Measurements from ENCODE around the gene GRM7.

DNA sequence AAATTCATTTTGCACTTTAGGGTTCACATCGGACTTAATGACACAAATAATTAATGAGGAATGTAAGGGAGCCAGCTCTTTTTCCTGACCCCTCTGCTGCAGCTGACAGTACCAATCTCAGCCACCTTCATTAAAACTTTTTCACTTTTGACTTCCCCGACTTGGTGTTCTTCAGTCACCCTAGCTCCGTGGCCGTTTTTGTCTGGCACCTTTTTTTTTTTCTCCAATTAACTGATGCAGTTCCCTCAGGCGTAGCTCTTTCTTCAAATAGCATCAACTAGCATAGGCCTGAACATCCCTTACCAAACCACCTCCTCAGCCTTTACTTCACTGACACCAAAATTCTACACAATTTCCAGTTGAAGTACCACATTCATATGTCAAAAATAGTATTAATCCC lies 350.8 kb downstream of the GRM7 start:
- TF ChIP-seq, protein P1, sequence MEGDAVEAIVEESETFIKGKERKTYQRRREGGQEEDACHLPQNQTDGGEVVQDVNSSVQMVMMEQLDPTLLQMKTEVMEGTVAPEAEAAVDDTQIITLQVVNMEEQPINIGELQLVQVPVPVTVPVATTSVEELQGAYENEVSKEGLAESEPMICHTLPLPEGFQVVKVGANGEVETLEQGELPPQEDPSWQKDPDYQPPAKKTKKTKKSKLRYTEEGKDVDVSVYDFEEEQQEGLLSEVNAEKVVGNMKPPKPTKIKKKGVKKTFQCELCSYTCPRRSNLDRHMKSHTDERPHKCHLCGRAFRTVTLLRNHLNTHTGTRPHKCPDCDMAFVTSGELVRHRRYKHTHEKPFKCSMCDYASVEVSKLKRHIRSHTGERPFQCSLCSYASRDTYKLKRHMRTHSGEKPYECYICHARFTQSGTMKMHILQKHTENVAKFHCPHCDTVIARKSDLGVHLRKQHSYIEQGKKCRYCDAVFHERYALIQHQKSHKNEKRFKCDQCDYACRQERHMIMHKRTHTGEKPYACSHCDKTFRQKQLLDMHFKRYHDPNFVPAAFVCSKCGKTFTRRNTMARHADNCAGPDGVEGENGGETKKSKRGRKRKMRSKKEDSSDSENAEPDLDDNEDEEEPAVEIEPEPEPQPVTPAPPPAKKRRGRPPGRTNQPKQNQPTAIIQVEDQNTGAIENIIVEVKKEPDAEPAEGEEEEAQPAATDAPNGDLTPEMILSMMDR (IDR thresholded peaks at IDR 0.05; ENCODE audit: low read depth, low read length, missing input control): no peak
- TF ChIP-seq GABPA (IDR thresholded peaks at IDR 0.05 in 1 of 2, conservative IDR thresholded peaks at IDR 0.05 in 1 of 2): no peak
- TF ChIP-seq, protein P2, sequence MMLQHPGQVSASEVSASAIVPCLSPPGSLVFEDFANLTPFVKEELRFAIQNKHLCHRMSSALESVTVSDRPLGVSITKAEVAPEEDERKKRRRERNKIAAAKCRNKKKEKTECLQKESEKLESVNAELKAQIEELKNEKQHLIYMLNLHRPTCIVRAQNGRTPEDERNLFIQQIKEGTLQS (IDR thresholded peaks at IDR 0.05): no peak
- TF ChIP-seq HNF4A (conservative IDR thresholded peaks at IDR 0.05): no peak
- TF ChIP-seq YY1 (IDR thresholded peaks at IDR 0.05): no peak
- TF ChIP-seq, protein P3, sequence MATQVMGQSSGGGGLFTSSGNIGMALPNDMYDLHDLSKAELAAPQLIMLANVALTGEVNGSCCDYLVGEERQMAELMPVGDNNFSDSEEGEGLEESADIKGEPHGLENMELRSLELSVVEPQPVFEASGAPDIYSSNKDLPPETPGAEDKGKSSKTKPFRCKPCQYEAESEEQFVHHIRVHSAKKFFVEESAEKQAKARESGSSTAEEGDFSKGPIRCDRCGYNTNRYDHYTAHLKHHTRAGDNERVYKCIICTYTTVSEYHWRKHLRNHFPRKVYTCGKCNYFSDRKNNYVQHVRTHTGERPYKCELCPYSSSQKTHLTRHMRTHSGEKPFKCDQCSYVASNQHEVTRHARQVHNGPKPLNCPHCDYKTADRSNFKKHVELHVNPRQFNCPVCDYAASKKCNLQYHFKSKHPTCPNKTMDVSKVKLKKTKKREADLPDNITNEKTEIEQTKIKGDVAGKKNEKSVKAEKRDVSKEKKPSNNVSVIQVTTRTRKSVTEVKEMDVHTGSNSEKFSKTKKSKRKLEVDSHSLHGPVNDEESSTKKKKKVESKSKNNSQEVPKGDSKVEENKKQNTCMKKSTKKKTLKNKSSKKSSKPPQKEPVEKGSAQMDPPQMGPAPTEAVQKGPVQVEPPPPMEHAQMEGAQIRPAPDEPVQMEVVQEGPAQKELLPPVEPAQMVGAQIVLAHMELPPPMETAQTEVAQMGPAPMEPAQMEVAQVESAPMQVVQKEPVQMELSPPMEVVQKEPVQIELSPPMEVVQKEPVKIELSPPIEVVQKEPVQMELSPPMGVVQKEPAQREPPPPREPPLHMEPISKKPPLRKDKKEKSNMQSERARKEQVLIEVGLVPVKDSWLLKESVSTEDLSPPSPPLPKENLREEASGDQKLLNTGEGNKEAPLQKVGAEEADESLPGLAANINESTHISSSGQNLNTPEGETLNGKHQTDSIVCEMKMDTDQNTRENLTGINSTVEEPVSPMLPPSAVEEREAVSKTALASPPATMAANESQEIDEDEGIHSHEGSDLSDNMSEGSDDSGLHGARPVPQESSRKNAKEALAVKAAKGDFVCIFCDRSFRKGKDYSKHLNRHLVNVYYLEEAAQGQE (IDR thresholded peaks at IDR 0.05): no peak
- no peak for TF ChIP-seq NR2F2 (IDR thresholded peaks at IDR 0.05)
- TF ChIP-seq SP1 (IDR thresholded peaks at IDR 0.05): no peak
- TF ChIP-seq, protein P4, sequence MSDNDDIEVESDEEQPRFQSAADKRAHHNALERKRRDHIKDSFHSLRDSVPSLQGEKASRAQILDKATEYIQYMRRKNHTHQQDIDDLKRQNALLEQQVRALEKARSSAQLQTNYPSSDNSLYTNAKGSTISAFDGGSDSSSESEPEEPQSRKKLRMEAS (IDR thresholded peaks at IDR 0.05): no peak

Data from liver (tissue), 3 donors.